Fibroblast of the aortic adventitia (primary cell): ENCODE results near the gene POU2AF1. TPM values are rescaled to one million over a fixed set of nuclear protein-coding genes. Genes with fewer than 3 reads are reported as not detected.
A peak's percentile ranks its signal among the peaks of the same experiment; 100 is the strongest.

Experiments
- DNase-seq: peaks from one replicate; pipeline ENCODE4 v3.0.0-alpha.2; 2010; ENCODE audit warnings: low read depth
- H3K4me3 ChIP-seq: 2 replicates; pipeline ENCODE4 v1.5.1; 2011; ENCODE audit warnings: low read depth, mild to moderate bottlenecking, control low read depth, low read length, moderate library complexity
- total RNA-seq: library from RNA; depleted of rRNA; stranded (reverse); fragments of >200 nt; gene quantifications from 2 replicates; pipeline ENCODE4 v1.2.3, GENCODE V29; 2012; ENCODE audit warnings: low replicate concordance
- TF ChIP-seq, protein P1 (sequence below): IDR thresholded peaks from 2 replicates; pipeline ENCODE4 v1.5.1; 2011; ENCODE audit warnings: mild to moderate bottlenecking, low read length, control low read depth, inconsistent platforms; ENCODE audit not compliant: insufficient read depth

Gene POU2AF1
- total RNA-seq, 1 donor = not detected

DNA sequence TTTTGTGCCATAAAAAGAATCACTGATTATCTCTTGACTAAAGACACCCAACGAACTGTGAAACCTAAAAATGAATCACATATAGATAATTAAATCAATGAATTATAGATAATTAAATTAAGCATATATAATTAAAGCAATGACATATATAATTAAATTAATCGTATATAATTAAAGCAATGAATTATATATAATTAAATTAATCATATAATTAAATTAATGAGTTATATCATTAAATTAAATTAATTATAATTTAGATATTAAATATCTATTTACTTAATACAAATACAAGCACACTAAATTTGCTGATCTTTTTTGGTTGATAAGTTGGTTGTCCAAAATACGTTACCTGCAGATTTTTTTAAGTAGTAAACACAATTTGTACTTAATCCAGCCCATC is 30.9 kb downstream of the POU2AF1 start:
- DNase-seq = no peak
- H3K4me3 ChIP-seq = no peak overlapping the region
- TF ChIP-seq, protein P1, sequence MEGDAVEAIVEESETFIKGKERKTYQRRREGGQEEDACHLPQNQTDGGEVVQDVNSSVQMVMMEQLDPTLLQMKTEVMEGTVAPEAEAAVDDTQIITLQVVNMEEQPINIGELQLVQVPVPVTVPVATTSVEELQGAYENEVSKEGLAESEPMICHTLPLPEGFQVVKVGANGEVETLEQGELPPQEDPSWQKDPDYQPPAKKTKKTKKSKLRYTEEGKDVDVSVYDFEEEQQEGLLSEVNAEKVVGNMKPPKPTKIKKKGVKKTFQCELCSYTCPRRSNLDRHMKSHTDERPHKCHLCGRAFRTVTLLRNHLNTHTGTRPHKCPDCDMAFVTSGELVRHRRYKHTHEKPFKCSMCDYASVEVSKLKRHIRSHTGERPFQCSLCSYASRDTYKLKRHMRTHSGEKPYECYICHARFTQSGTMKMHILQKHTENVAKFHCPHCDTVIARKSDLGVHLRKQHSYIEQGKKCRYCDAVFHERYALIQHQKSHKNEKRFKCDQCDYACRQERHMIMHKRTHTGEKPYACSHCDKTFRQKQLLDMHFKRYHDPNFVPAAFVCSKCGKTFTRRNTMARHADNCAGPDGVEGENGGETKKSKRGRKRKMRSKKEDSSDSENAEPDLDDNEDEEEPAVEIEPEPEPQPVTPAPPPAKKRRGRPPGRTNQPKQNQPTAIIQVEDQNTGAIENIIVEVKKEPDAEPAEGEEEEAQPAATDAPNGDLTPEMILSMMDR = no peak

- TF ChIP-seq, protein P1 = no peak
- DNase-seq = peak; percentile 46
- H3K4me3 ChIP-seq = no peak overlapping the region
Measured at GRCh38 chr11:111347723-111348115, 31.4 kb downstream of the POU2AF1 start.

GRCh38 chr11:111347002-111347722 is 31.9 kb downstream of the POU2AF1 start:
- TF ChIP-seq, protein P1 = no peak
- H3K4me3 ChIP-seq = no peak overlapping the region
- peak; percentile 69 for DNase-seq

DNA sequence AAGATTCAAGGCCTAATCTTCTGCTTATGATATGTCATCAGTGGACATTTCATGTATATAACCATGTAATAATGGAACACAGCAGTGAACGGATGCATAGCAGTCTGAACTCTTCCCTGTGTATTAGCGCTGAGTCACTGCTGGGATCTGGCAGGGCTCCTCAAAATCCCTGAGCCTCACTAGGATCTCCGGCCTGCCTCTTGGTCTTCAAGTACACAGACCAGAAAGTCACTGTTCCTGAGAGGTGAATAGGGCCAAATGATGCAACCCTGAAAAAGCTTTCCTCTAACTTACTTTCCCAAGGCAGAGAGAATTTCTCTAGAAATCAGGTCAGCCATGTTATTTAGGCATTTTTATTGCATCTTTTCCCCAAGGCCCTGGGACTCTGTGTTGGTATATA is 35.0 kb downstream of the POU2AF1 start:
- H3K4me3 ChIP-seq = no peak overlapping the region
- peak; percentile 97 for DNase-seq

DNA sequence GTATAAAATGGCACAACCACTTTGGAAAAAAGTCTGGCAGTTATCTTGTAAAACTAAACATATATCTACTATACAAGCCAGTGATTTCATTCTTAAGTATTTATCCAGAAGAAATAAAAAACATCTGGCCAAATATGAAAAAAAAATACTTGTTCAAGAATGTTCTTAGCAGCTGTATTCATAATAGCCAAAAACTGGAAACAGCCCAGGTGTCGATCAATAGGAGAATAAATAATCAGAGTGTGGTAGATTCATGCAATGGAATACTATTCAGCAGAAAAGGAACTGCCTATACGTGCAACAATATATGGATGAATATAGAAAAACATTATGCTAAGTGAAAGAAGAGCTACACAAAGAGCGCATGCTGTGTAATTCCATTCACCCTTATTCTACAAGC is 36.7 kb downstream of the POU2AF1 start:
- no peak for DNase-seq
- TF ChIP-seq, protein P1 = no peak
- H3K4me3 ChIP-seq = no peak overlapping the region

More for the DNA sequence above, 35.0 kb downstream of the POU2AF1 start:
- TF ChIP-seq, protein P1 = no peak

DNA sequence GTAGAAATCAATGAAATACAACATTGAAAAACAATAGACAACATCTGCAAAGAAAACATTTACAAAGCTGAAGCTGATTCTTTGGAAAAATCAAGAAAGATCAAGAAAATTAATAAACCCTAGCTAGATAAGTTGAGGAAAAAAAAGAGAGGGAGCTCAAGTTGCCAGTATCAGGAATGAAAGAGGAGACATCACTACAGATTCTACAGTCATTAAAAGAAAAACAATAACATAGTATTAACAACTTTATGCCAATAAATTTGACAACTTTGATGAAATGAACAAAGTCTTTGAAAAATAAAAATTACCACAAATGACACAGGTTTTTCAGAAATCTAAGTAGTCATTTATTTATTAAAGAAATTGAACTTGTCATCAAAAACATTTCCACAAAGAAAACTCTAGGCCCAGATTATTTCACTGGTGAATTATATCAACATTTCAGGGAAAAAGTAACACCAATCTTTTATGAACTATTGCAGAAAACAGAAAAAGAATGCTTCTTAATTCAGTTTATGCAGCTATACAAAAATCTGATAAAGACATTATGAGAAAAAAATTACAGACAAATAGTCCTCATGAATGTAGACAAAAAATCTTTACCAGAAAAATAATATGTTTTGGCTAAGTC is 39.2 kb downstream of the POU2AF1 start:
- no peak for DNase-seq
- TF ChIP-seq, protein P1 = no peak
- no peak overlapping the region for H3K4me3 ChIP-seq
